CD4-positive, alpha-beta T cell (primary cell): ENCODE data around the gene KIF4A. TPM values are rescaled to one million over a fixed set of nuclear protein-coding genes. Genes with fewer than 3 reads are reported as not detected.

Experiments used
- ATAC-seq: fragments of 200-7000 bp; cut with Tn5 transposase; one replicate; pipeline ENCODE4 v1.10.0; 2022; ENCODE audit warnings: mild to moderate bottlenecking; ENCODE audit not compliant: poor library complexity
- CTCF ChIA-PET: fragments of 350-600 bp; sonication (Branson Sonifier 250); formaldehyde crosslinking; loops from one replicate; lab custom pipeline; 2021; ENCODE audit warnings: antibody characterized with exemption, inconsistent platforms; lab: Charles Lee
- POLR2A ChIA-PET: fragments of 350-600 bp; sonication (Branson Sonifier 250); formaldehyde crosslinking; loops from one replicate; lab custom pipeline; 2021; ENCODE audit warnings: antibody characterized with exemption, inconsistent platforms; lab: Charles Lee
- DNase-seq, 14 experiments: peaks; one replicate each; pipeline ENCODE4 v3.0.0-alpha.2; 2013 to 2020; ENCODE audit warnings: mixed read lengths in 2 of 14
- H3K27ac ChIP-seq, 2 donors: one replicate each; pipeline versions ENCODE4 v1.5.1 to v1.7.0; 2013; ENCODE audit warnings: low read length in 2 of 2, low read depth in 1 of 2, mild to moderate bottlenecking in 1 of 2
- H3K27me3 ChIP-seq, 2 experiments: 1 replicate in 1 of 2; 2 replicates in 1 of 2; pipeline versions ENCODE4 v1.6.1 to v1.7.0; 2013; ENCODE audit warnings: low read length in 2 of 2, control low read depth in 1 of 2, mild to moderate bottlenecking in 1 of 2, moderate library complexity in 1 of 2; ENCODE audit not compliant: insufficient read depth in 2 of 2, control insufficient read depth in 1 of 2
- H3K36me3 ChIP-seq: one replicate; pipeline ENCODE4 v1.6.1; 2013; ENCODE audit warnings: low read length, control low read depth; ENCODE audit not compliant: insufficient read depth
- H3K4me1 ChIP-seq: one replicate; pipeline ENCODE4 v1.6.1; 2013; ENCODE audit warnings: low read length, control low read depth; ENCODE audit not compliant: insufficient read depth
- H3K4me3 ChIP-seq: one replicate; pipeline ENCODE4 v1.5.1; 2013; ENCODE audit warnings: mild to moderate bottlenecking, low read length, moderate library complexity
- H3K9me3 ChIP-seq, 2 experiments: 1 replicate in 1 of 2; 2 replicates in 1 of 2; pipeline versions ENCODE4 v1.6.1 to v1.7.0; 2013; ENCODE audit warnings: low read length in 2 of 2, mild to moderate bottlenecking in 2 of 2, control low read depth in 1 of 2, moderate library complexity in 1 of 2; ENCODE audit not compliant: control insufficient read depth in 1 of 2, insufficient read depth in 1 of 2
- H3K27ac Mint-ChIP-seq: one replicate; pipeline ENCODE4 v1.8.0; 2020; ENCODE audit warnings: mixed read lengths
- H3K27me3 Mint-ChIP-seq: one replicate; pipeline ENCODE4 v1.8.0; 2021; ENCODE audit warnings: mixed read lengths
- H3K36me3 Mint-ChIP-seq: one replicate; pipeline ENCODE4 v1.8.0; 2021; ENCODE audit warnings: low read depth, mixed read lengths
- H3K4me1 Mint-ChIP-seq: one replicate; pipeline ENCODE4 v1.8.0; 2021; ENCODE audit warnings: low read depth, mixed read lengths
- H3K4me3 Mint-ChIP-seq: one replicate; pipeline ENCODE4 v1.8.0; 2020; ENCODE audit warnings: mild to moderate bottlenecking, mixed read lengths
- H3K9me3 Mint-ChIP-seq: one replicate; pipeline ENCODE4 v1.8.0; 2020; ENCODE audit warnings: mixed read lengths
- CTCF ChIP-seq: fragments of 200-600 bp; IDR thresholded peaks from one replicate; pipeline ENCODE4 v1.8.0; 2022; ENCODE audit warnings: antibody characterized with exemption, mild to moderate bottlenecking
- intact Hi-C, 2 experiments: fragments of 100-400 bp; cut with DNase I in 1 of 2; cut with micrococcal nuclease in 1 of 2; formaldehyde crosslinking; loops; one replicate each; pipeline versions ENCODE4 v1.15.1 to v1.9.0; 2023 to 2025; cut with DNase I, micrococcal nuclease
- total RNA-seq, 174 experiments: library from RNA in 2 of 174; stranded (reverse) in 2 of 174; gene quantifications; one replicate each; pipeline ENCODE4 v1.2.3 and lab custom pipeline; 2021 to 2026

KIF4A gene
- total RNA-seq, 2 experiments from 2014 or later = 0.06 to 0.19 TPM

- Mint-ChIP-seq H3K36me3 (peaks cover 43% of the 10 kb centered on the region), H3K27ac (peak overlapping the region; percentile 81), H3K4me1 (peaks cover 18% of the 10 kb centered on the region), H3K27me3 (no peaks in the 10 kb centered on the region), H3K4me3 (peak overlapping the region; percentile 86), H3K9me3 (no peaks in the 10 kb centered on the region)
- H3K27ac ChIP-seq = peak overlapping the region in 1 of 2 donors; percentile 62
- TF ChIP-seq CTCF = no peak
- ChIA-PET POLR2A (interaction anchor here (0.9 to 1.2 kb wide), 3 partner anchors 24 to 156 kb away, joined by 3 to 9 read pairs (median 3); partner anchors contain the start of gene IGBP1), CTCF (no interaction called here)
- intact Hi-C loops = loop anchor here (10.0 kb wide), 2 partner anchors 146 to 154 kb away; partner anchors contain the start of gene IGBP1 (in 1 of the 2)
- DNase-seq (no peak), ATAC-seq (peak; percentile 19)
- peak overlapping the region; percentile 76 for H3K4me3 ChIP-seq
- H3K36me3 ChIP-seq = no peaks in the 10 kb centered on the region
- no peaks in the 10 kb centered on the region for H3K27me3 ChIP-seq
- no peaks in the 10 kb centered on the region for H3K9me3 ChIP-seq
- H3K4me1 ChIP-seq = peaks cover 13% of the 10 kb centered on the region
Observed at GRCh38 chrX:70289168-70289792, 624 bp upstream of the KIF4A start.

GRCh38 chrX:70292788-70293187 is 2.9 kb downstream of the KIF4A start:
- ATAC-seq = no peak
- CTCF ChIA-PET = no interaction called here
- H3K9me3 ChIP-seq = no peaks in the 10 kb centered on the region
- no peak for DNase-seq
- H3K4me3 Mint-ChIP-seq = no peak overlapping the region
- H3K4me3 ChIP-seq = no peak overlapping the region
- H3K27me3 Mint-ChIP-seq = no peaks in the 10 kb centered on the region
- POLR2A ChIA-PET = no interaction called here
- H3K9me3 Mint-ChIP-seq = no peaks in the 10 kb centered on the region
- H3K27ac ChIP-seq = no peak overlapping the region
- no peaks in the 10 kb centered on the region for H3K27me3 ChIP-seq
- H3K27ac Mint-ChIP-seq = no peak overlapping the region
- intact Hi-C loops = loop anchor here in 1 of 2 experiments (5.0 kb wide), 1 partner anchor 140 kb away; no protein-coding TSS in a partner anchor
- peaks cover 18% of the 10 kb centered on the region for H3K4me1 Mint-ChIP-seq
- no peaks in the 10 kb centered on the region for H3K36me3 ChIP-seq
- no peak for TF ChIP-seq CTCF
- H3K36me3 Mint-ChIP-seq = peaks cover 12% of the 10 kb centered on the region
- H3K4me1 ChIP-seq = peaks cover 13% of the 10 kb centered on the region

- Mint-ChIP-seq H3K4me1 (peaks cover 18% of the 10 kb centered on the region), H3K27me3 (no peaks in the 10 kb centered on the region), H3K36me3 (peaks cover 6% of the 10 kb centered on the region), H3K27ac (no peak overlapping the region), H3K9me3 (no peaks in the 10 kb centered on the region), H3K4me3 (no peak overlapping the region)
- DNase-seq = no peak
- H3K27me3 ChIP-seq = no peaks in the 10 kb centered on the region
- peaks cover 13% of the 10 kb centered on the region for H3K4me1 ChIP-seq
- no peak overlapping the region for H3K4me3 ChIP-seq
- intact Hi-C loops = loop anchor here in 1 of 2 experiments (5.0 kb wide), 1 partner anchor 139 kb away; no protein-coding TSS in a partner anchor
- no peaks in the 10 kb centered on the region for H3K36me3 ChIP-seq
- ATAC-seq = no peak
- CTCF ChIA-PET = no interaction called here
- H3K9me3 ChIP-seq = no peaks in the 10 kb centered on the region
- POLR2A ChIA-PET = no interaction called here
- no peak for TF ChIP-seq CTCF
- no peak overlapping the region for H3K27ac ChIP-seq
Observed at GRCh38 chrX:70293621-70294020, 3.7 kb downstream of the KIF4A start.
